A549 (cell line): ENCODE data around the gene MEDAG. TPM values are rescaled to one million over a fixed set of nuclear protein-coding genes. Genes with fewer than 3 reads are reported as not detected.

Source experiments
- ATAC-seq, 2 experiments: fragments of 200-7000 bp in 1 of 2; fragments of >200 bp in 1 of 2; cut with Nextera tagmentation in 1 of 2; cut with Tn5 transposase in 1 of 2; 3 replicates each; pipeline versions ENCODE4 v1.8.0 to v1.9.1; 2018 to 2020; ENCODE audit warnings: mild to moderate bottlenecking in 1 of 2, moderate library complexity in 1 of 2
- CTCF ChIA-PET: fragments of 300-600 bp; sonication (Branson Sonifier 250); formaldehyde crosslinking; extraction: SDS; loops from one replicate; lab custom pipeline; 2021; ENCODE audit warnings: antibody characterized with exemption, inconsistent platforms; lab: Yijun Ruan, JAX
- POLR2A ChIA-PET: fragments of 350-600 bp; formaldehyde crosslinking; extraction: SDS; loops from one replicate; lab custom pipeline; 2021; ENCODE audit warnings: antibody characterized with exemption, inconsistent platforms; lab: Yijun Ruan, JAX
- DNase-seq, 2 experiments: peaks; one replicate each; pipeline versions ENCODE4 v3.0.0 to v3.0.0-alpha.2; 2011 to 2016; ENCODE audit warnings: low read depth in 1 of 2, low spot score in 1 of 2
- FAIRE-seq: peaks from 2 replicates; lab custom pipeline; 2011; peaks lifted over from hg19 to GRCh38; lab: Jason Lieb, UNC
- H3K27ac ChIP-seq, 2 experiments: fragments of >200 bp; sonication (Bioruptor Twin); formaldehyde crosslinking; 3 replicates each; pipeline ENCODE4 v1.5.1; 2016 to 2017
- H3K4me1 ChIP-seq: fragments of >200 bp; sonication (Bioruptor Twin); formaldehyde crosslinking; 3 replicates; pipeline ENCODE4 v1.6.1; 2016
- H3K4me2 ChIP-seq: fragments of >200 bp; sonication (Bioruptor Twin); formaldehyde crosslinking; 3 replicates; pipeline ENCODE4 v1.6.1; 2016
- H3K4me3 ChIP-seq: fragments of >200 bp; sonication (Bioruptor Twin); formaldehyde crosslinking; 3 replicates; pipeline ENCODE4 v1.5.1; 2016
- H3K9me3 ChIP-seq: fragments of >200 bp; sonication (Bioruptor Twin); formaldehyde crosslinking; 3 replicates; pipeline ENCODE4 v1.6.1; 2016
- BHLHE40 ChIP-seq: IDR thresholded peaks from 2 replicates; pipeline ENCODE4 v1.6.1; 2012; ENCODE audit warnings: low read depth, low read length, inconsistent platforms
- CHD2 ChIP-seq: fragments of 150-350 bp; IDR thresholded peaks from 2 replicates; pipeline ENCODE4 v1.6.1; 2014; ENCODE audit warnings: low read length; ENCODE audit not compliant: partially characterized antibody
- EHF ChIP-seq: fragments of 250-450 bp; sonication (Bioruptor Pico); IDR thresholded peaks from 2 replicates; pipeline ENCODE4 v1.5.0; 2020; ENCODE audit warnings: mild to moderate bottlenecking
- EHMT2 ChIP-seq: fragments of 200-600 bp; sonication (generic); IDR thresholded peaks from 2 replicates; pipeline ENCODE4 v1.6.1; 2016; ENCODE audit warnings: antibody characterized with exemption, low read depth, mild to moderate bottlenecking, moderate library complexity
- FOSB ChIP-seq: fragments of 250-450 bp; sonication (Bioruptor Pico); IDR thresholded peaks from 2 replicates; pipeline ENCODE4 v1.5.0; 2020; ENCODE audit warnings: mild to moderate bottlenecking, moderate library complexity
- FOSL2 ChIP-seq, 2 experiments: fragments of 450-650 bp in 1 of 2; fragments of >200 bp in 1 of 2; sonication (Bioruptor Twin) in 1 of 2; formaldehyde crosslinking; IDR thresholded peaks; 2 replicates each; pipeline versions ENCODE4 v1.5.0 to v1.6.1; 2016 to 2020; ENCODE audit warnings: mild to moderate bottlenecking in 1 of 2, moderate library complexity in 1 of 2
- FOXS1 ChIP-seq: fragments of 250-450 bp; sonication (Bioruptor Pico); IDR thresholded peaks from 2 replicates; pipeline ENCODE4 v1.5.0; 2020; ENCODE audit warnings: mild to moderate bottlenecking, moderate library complexity
- GATA3 ChIP-seq: IDR thresholded peaks from 2 replicates; pipeline ENCODE4 v1.6.1; 2012; ENCODE audit warnings: borderline replicate concordance
- HOXA7 ChIP-seq: fragments of 250-450 bp; sonication (Bioruptor Pico); IDR thresholded peaks from 2 replicates; pipeline ENCODE4 v1.5.0; 2020; ENCODE audit warnings: mild to moderate bottlenecking, moderate library complexity
- KDM5A ChIP-seq: fragments of 200-600 bp; sonication (generic); IDR thresholded peaks from 2 replicates; pipeline ENCODE4 v1.6.1; 2016; ENCODE audit warnings: antibody characterized with exemption, mild to moderate bottlenecking
- NFE2L2 ChIP-seq: fragments of 150-350 bp; conservative IDR thresholded peaks from 2 replicates; pipeline ENCODE4 v1.6.1; 2014; ENCODE audit warnings: low read length
- NPAS2 ChIP-seq: fragments of 250-450 bp; sonication (Bioruptor Pico); IDR thresholded peaks from 2 replicates; pipeline ENCODE4 v1.8.0; 2022; ENCODE audit warnings: mild to moderate bottlenecking, moderate library complexity, borderline replicate concordance
- PBX3 ChIP-seq: IDR thresholded peaks from 2 replicates; pipeline ENCODE4 v1.6.1; 2012
- PHF8 ChIP-seq: fragments of 200-600 bp; sonication (generic); IDR thresholded peaks from 2 replicates; pipeline ENCODE4 v1.6.1; 2016; ENCODE audit warnings: low read depth, mild to moderate bottlenecking, antibody characterized with exemption, moderate library complexity, borderline replicate concordance
- POLR2A ChIP-seq: IDR thresholded peaks from 2 replicates; pipeline ENCODE4 v1.6.1; 2012; ENCODE audit warnings: mild to moderate bottlenecking, low read length
- POLR2AphosphoS2 ChIP-seq: conservative IDR thresholded peaks from 2 replicates; pipeline ENCODE4 v1.6.1; 2012; ENCODE audit warnings: low read length, improper control_type of control experiment, inconsistent platforms
- REST ChIP-seq: fragments of 200-600 bp; sonication (generic); IDR thresholded peaks from 2 replicates; pipeline ENCODE4 v1.6.1; 2016; ENCODE audit warnings: antibody characterized with exemption, mild to moderate bottlenecking, moderate library complexity
- RFX5 ChIP-seq: fragments of 450-650 bp; IDR thresholded peaks from 2 replicates; pipeline ENCODE4 v1.7.1; 2014; ENCODE audit warnings: antibody characterized with exemption, mild to moderate bottlenecking, moderate library complexity
- RNF2 ChIP-seq: fragments of 200-600 bp; sonication (generic); IDR thresholded peaks from 2 replicates; pipeline ENCODE4 v1.6.1; 2016; ENCODE audit warnings: low read depth, mild to moderate bottlenecking, antibody characterized with exemption, moderate library complexity, borderline replicate concordance
- SMC3 ChIP-seq: fragments of >200 bp; sonication (Bioruptor Twin); formaldehyde crosslinking; IDR thresholded peaks from 3 replicates; pipeline ENCODE4 v1.6.1; 2018; ENCODE audit warnings: inconsistent platforms
- SREBF2 ChIP-seq: fragments of 450-650 bp; IDR thresholded peaks from 2 replicates; pipeline ENCODE4 v1.6.1; 2014; ENCODE audit warnings: mild to moderate bottlenecking, moderate library complexity
- ZFP36 ChIP-seq: fragments of 450-650 bp; IDR thresholded peaks from 2 replicates; pipeline ENCODE4 v1.6.1; 2014; ENCODE audit warnings: borderline replicate concordance; ENCODE audit not compliant: partially characterized antibody
- WGBS: methylation state at CpG from one replicate; pipeline ENCODE4 v1.1.6; 2017; ENCODE audit errors: missing lambda C conversion rate; 5-methylcytosine and 5-hydroxymethylcytosine counted together
- polyA plus RNA-seq, 4 experiments: library from polyadenylated mRNA; depleted of rRNA in 3 of 4; stranded (reverse); fragments of >200 nt; fragmentation: RNase III in 1 of 4; extraction: RNeasy Plus Mini Kit Qiagen cat#74134 plus additional on column Dnase treatment in 1 of 4; gene quantifications; 2 replicates in 3 of 4; 3 replicates in 1 of 4; pipeline ENCODE4 v1.2.3, GENCODE V29; 2011 to 2017
- TF ChIP-seq, protein P1 (sequence below): IDR thresholded peaks from 2 replicates; pipeline ENCODE4 v1.6.1; 2012

Gene MEDAG
- polyA plus RNA-seq, 2 of the 4 experiments (the other 2 are of a cell fraction) = 0.21 TPM; not detected in 1

DNA sequence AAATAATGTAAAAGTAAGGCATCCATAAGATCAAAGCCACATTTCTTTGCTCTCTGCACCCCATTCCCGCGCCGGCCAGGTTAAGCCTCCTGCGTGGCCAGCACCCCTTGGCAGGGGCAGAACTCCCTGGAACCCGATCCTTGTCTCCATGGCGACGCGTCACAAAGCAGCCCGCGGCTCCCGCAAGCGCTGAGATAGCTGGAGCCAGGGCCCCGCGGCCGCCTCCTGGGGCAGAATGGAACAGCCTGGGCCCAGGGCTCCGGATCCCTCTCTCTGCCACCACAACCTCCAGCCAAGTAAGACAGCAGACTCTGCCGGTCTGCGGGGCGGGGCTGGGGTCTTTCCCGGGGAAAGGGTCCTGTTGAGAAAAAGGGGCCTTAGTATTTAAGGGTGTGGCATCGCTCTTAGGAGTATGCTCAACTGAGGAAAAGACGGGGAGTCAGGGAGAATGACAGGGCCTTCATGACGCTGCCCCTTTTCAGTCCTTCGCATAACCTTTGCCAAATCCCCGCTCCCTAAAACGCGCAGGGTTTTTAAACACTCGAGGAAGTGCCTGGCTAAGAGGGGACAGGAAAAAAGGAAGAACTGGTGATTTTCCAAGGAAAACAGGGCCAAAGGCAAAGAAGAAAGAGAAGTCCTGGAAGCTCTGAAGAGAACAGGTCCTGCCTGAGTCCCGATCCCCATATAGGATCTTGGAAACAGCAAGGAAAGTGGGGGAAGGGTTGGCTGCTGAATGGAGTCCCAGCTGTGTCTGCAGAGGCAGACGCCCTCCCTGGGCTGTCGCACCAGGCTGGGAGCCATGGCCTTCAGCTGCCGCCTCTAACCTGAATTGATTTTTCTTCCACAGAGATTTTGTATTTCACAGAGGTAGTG is 26.6 kb downstream of the MEDAG start, which contains the start of gene TEX26:
TSS of gene TEX26 (plus strand) at position 176 of the 873 bp plus-strand sequence. CDS start at position 236, 60 bp downstream.
- POLR2A ChIA-PET = no interaction called here
- Histone ChIP-seq H3K4me3 (no peak within 1 kb of the TSS), H3K27ac (no peak within 1 kb of the TSS), H3K9me3 (no peaks in the 10 kb centered on the region), H3K4me2 (no peak within 1 kb of the TSS), H3K4me1 (no peaks in the 10 kb centered on the region)
- WGBS = 66% methylated on average over 19 of the region's 32 CpGs
- no peak for ATAC-seq
- no peak for FAIRE-seq
- CTCF ChIA-PET = no interaction called here
- no peak for TF ChIP-seq FOSB (CRISPR knock-in tag)
- TF ChIP-seq REST = no peak
- no peak for TF ChIP-seq NPAS2 (CRISPR knock-in tag)
- TF ChIP-seq CHD2 = no peak
- no peak for TF ChIP-seq RNF2
- DNase-seq = no peak

DNA sequence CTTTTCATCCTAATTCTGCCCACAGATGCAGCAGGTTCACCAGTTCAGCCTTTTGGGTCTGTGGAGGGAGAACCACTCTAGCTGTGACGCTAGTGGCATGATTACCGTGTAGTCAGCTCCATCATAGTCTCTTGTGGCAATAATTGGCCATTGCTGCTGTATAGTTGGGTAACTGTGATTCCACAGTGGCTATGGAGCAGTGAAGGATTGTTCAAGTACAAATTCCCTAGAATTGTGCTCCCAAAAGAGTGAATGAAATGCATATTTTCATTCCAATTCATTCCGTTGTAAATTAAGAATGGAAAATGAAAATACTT is 27.2 kb downstream of the MEDAG start:
- Histone ChIP-seq H3K4me1 (no peaks in the 10 kb centered on the region), H3K9me3 (no peaks in the 10 kb centered on the region), H3K4me2 (no peak overlapping the region), H3K4me3 (no peak overlapping the region), H3K27ac (no peak overlapping the region)
- CTCF ChIA-PET = no interaction called here
- ATAC-seq (no peak), DNase-seq (no peak), FAIRE-seq (no peak)
- WGBS = 18% methylated on average over 3 of the region's 3 CpGs
- no peak for TF ChIP-seq POLR2A
- no peak for TF ChIP-seq ZFP36
- TF ChIP-seq BHLHE40 = no peak
- TF ChIP-seq HOXA7 = no peak
- TF ChIP-seq FOXS1 (CRISPR knock-in tag) = no peak
- TF ChIP-seq SREBF2 = no peak
- TF ChIP-seq RNF2 = no peak
- TF ChIP-seq GATA3 = no peak
- TF ChIP-seq EHMT2 = no peak
- TF ChIP-seq FOSB (CRISPR knock-in tag) = no peak
- POLR2A ChIA-PET = no interaction called here

DNA sequence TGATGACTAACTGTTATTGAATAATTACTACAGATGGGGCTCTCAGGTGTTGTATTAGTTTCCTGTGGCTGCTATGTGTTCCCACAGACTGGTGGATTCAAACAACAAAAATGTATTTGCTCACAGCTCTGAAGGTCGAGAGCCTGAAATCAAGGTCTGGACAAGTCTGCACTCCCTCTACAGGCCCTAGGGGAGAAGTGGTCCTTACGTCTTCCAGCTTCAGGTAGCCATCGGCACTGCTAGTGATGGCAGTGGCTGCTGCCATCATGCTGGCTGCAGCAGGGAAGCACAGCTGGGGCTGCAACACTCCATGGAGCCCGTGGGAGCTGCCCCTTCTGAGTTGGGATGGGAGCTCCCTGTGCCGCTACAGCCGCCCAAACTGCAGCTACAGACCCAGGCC is 28.3 kb downstream of the MEDAG start:
- Histone ChIP-seq H3K27ac (no peak overlapping the region), H3K4me3 (no peak overlapping the region), H3K4me1 (no peaks in the 10 kb centered on the region), H3K9me3 (no peaks in the 10 kb centered on the region), H3K4me2 (no peak overlapping the region)
- POLR2A ChIA-PET = no interaction called here
- CTCF ChIA-PET = interaction anchor here (0.8 kb wide), 1 partner anchor 11 kb away, joined by 3 read pairs; no protein-coding TSS in a partner anchor
- no peak for TF ChIP-seq POLR2AphosphoS2
- no peak for TF ChIP-seq RFX5
- no peak for TF ChIP-seq NFE2L2
- TF ChIP-seq FOSL2 (IDR thresholded peaks at IDR 0.05) = no peak
- TF ChIP-seq FOSL2 (CRISPR knock-in tag; IDR thresholded peaks at IDR 0.05) = no peak
- TF ChIP-seq NPAS2 (CRISPR knock-in tag) = no peak
- no peak for TF ChIP-seq SMC3
- no peak for TF ChIP-seq PBX3
- TF ChIP-seq KDM5A = no peak
- TF ChIP-seq PHF8 = no peak
- TF ChIP-seq, protein P1, sequence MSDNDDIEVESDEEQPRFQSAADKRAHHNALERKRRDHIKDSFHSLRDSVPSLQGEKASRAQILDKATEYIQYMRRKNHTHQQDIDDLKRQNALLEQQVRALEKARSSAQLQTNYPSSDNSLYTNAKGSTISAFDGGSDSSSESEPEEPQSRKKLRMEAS = no peak
- TF ChIP-seq EHF (CRISPR knock-in tag) = no peak
- DNase-seq (peak in 1 of 2 experiments; percentile 6), FAIRE-seq (no peak), ATAC-seq (peak in 1 of 2 experiments; percentile 62; a peak in 2 of 6 replicates)
- 31% methylated on average over 3 of the region's 6 CpGs for WGBS
